ENCODE results near the gene RAB5IF. TPM values are rescaled to one million over a fixed set of nuclear protein-coding genes. Genes with fewer than 3 reads are reported as not detected.
A peak's percentile ranks its signal among the peaks of the same experiment; 100 is the strongest.
"Not testable (repeated sequence)": the region's sequence is repeated elsewhere in the genome, so short reads cannot be mapped to it uniquely, and the experiment has no call there.

RAB5IF gene
- polyA plus RNA-seq, 5 donors, result 38.7 to 65.5 (median 46.7) TPM

DNA sequence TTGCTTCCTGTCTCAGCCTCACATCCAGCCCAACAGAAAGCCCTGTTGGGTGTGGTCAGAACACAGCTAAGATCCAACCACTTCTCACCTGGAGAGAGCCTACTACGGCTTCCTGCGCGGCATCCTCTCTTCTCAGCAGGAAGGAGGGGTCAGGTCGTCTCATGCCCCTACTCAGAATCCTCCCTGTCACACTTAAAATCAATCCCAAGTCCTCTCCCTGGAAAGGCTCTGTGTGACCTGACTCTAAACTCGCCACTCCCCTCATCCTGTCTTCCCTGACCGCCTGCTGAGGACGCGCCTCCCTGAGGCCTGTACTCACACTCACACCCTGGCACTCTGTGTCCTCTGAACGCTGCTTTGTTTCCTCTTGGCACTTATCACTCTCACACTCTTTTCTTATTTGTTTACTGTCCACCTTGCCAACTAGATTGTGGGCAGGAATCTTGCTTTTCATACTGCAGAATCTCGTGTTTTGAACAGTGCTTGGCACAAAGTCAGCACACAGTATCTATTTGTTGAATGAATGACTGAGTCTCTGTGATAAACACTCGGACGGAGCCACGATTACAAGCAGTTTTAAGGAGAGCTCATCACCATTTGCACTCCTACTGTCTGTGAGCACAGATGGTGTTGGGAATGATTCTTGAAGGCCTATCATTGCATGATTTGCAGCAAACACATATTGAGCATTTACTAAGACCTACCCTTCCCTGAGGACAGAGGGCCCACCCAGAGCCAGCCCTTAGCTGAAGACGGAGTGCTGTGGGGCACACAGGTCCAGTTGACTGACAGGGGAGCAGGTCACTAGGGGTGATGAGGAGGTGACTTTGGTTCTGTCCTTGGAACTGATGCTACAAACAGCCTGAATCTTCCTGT, 18.7 kb downstream of the RAB5IF start:
- no peak for DNase-seq

DNA sequence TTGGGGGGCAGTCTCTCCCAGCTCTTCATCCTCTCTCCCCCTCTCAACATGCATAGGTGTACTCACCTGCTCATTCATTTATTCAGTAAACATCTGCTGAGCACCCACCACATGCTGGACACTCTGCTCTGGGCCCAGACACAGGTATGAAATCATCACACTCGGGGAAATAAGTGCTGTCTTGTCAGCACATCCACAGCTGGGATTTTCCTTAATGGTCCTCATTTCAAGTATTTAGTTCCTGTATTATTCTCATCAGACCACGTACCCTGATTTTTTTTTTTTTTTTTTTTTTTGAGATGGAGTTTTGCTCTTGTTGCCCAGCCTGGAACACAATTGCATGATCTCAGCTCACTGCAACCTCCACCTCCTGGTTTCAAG, 19.4 kb downstream of the RAB5IF start:
- DNase-seq, result no peak

DNA sequence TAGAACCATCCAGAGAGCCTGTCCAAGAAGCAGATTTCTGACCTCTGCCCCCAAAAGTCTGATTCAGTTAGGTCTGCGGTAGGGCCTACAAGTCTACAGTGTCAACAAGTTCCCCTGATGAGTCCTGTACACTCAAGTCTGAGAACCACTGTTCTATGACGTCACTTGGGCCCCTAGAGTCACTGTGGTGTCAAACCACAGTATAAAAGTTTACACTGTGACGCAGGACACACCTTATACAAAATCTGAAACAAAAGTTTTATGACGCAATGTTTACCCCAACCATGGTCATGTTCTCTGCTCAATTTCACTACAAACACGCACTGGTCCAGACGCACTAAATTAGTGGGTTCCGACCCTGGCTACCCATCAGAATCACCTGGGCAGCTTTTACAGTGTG, 22.5 kb downstream of the RAB5IF start:
- DNase-seq, result no peak

DNA sequence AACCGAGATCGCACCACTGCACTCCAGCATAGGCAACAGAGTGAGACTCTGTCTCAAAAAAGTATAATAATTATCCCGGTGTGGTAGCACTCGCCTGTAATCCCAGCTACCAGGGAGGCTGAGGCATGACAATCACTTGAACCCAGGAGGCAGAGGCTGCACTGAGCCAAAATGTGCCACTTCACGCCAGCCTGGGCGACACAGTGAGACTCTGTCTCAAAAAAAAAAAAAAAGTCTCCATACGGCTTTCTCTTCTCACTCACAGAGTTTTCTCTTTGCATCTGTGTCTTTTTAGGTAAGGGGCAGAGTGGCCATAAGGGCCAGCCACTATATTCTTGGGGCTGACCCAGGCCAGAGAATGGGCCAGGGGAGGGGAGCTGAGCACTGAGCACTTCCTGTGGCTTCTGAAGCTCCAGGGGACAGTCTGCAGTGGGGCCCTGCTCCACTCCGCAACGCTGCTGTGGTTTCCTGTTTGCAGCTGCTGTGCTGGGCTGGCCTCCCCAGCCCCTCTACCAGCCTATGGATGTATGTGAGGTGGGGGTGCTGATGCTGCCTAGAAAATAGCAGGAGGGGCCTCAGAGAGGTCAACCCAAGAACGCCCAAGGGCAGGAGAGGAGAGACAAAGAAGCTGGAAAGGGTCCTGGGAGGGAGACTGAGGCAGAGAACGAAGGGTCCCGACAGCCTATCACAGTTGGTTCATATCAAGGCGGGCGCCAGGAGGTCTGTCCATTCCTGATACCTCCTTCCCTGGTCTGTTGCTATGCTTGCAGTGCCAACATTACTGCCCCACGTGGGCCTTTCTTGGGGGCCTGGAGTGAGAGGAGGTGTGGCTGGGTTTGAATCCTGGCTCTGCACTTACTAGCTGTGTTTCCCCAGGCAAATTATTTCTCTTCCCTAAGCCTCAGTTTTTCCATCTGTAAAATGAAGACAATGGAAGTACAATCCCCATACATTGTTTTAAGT, 24.4 kb downstream of the RAB5IF start:
- no peak for DNase-seq

DNA sequence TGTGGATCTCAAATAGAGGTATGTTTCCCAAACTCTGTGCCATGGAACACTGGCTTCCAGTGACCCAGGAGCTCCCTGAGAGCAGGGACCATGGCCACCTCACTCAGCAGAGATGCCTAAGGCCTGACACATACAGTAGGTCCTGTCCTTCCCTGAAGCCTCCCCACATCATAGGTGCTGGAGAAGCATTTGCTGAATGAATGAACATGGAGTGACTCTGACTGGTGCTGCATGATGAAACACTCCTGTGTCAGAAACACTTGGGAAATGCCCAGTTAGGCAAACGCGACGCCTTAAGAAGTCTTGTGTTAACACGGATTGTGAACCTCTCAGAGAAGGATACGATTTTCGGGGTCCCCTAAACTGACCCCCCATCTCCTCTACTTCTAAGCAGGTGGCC, 26.1 kb downstream of the RAB5IF start:
- DNase-seq, result no peak

DNA sequence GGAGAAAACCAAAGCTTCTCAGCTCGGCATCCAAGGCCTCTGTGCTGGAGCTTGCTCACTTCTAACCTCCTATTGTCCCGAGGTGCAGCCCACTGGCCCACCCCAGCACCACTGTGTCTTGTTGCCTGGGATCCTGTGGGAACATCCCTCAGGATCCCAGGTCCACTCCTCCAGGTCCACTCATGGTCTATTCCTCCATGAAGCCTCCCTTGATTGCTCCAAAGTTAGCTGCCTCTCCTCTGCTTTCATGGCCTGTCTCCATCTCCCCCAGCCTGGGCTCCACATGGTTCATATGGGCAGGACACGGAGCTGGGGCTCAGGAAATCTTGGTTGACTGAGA, 26.5 kb downstream of the RAB5IF start:
- DNase-seq, result no peak

DNA sequence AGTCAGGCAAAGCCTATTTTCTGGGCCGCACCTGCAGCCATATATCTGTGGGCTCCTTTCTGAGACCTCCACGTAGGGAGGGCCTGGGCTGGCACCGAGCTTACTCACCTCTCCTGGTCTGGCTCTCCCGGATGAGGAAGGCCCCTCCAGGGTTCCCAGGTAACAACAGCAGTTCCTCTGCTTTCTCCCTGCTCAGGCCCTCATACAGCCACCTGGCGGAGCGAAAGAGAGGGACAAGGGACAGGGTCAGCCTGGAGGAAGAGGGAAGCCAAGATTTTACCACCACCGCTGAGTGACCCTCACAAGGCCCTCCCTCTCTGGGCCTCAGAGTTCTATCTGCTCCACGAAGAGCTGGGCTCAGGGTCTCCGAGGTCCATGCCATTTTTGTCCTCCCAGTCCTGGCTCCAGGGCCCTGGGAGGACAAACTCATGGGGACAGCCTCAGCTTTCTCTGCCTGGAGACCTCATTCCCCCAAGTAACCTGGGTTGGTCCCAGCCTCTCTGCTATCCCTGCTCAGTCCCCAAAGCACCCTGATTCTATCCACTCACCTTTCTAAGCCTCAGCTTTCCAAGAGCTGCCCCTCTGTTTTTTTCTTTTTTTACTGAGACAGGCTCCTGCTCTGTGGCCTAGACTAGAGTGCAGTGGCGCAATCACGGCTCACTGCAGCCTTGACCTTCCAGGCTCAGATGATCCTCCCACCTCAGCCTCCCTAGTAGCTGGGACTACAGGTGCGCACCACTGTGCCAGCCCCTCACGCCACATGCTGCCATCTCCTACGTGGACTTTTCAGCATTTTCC, 27.1 kb downstream of the RAB5IF start:
- no peak for DNase-seq

DNA sequence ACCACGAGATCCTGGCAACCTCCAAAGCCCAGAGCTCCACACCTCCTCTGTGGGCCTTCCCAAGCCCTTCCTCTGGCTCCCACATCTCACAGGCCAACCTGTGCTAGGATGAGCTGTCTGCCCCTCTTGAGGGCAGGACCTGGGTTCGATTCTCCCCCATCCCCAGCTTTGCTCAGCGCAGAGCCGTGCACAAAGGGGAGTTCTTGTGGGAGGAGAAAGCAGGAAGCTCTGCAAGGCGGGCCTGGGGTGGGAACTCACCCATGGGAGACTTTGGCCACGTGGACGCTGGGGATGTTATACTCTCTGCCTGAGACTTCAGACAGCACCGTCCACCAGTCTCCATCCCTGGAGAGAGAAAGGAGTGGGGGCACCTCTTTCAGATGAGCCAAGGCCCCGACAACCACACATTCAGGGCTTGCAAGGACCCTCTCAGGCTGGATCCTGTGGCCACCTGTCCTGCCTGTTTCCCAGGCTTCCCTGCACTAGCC, 27.8 kb downstream of the RAB5IF start:
- no peak for DNase-seq

DNA sequence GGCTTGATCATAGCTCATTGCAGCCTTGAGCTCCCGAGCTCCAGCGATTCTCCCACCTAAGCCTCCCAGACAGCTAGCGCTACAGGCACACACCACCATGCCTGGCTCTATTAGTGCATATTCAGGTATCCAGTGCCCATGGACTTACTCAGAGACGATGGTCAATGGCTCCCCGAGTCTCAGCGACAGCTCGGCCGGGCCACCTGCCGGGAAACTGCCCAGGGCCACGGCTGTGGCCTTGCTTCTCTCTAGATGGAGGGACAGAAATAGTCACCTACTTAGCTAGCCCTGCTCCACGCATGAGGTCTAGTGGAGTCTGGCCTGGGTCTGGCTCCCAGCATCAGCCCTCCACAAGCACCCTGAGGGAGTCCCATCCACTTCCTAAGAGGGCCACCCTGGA, 28.8 kb downstream of the RAB5IF start:
- DNase-seq, result no peak

DNA sequence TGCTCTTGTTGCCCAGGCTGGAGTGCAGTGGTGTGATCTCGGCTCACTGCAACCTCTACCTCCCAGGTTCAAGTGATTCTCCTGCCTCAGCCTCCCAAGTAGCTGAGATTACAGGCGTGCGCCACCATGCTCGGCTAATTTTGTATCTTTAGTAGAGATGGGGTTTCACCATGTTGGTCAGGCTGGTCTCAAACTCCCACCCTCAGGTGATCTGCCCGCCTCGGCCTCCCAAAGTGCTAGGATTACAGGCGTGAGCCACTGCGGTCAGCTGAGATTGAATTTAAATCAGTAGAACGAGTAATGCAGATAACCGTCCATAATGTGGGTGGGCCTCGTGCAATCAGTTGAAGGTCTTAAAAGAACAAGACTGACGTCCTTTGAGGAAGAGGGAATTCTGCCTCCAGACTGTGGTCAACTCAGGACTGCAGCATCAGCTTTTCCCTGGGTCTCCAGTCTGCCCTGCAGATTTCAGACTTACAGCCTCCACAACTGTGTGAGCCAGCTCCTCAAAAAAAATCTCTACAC, 33.4 kb downstream of the RAB5IF start:
- DNase-seq, result not testable (repeated sequence)

DNA sequence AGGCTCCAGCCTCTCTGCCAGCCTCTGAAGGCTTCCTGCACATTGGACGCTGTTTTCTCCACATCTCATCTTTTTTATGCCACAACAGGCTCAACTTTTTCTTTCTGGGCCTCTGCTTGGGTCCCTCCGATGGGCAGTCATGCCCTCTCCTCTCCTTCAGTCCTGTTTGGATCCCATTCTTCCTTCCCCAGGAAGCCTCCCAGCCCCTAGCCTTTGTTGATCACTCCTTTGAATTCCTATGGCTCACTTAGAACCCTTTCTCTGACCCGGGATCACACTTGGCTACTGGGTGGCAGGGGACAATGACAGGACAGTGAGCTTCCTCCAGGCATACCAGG, 35.9 kb downstream of the RAB5IF start:
- DNase-seq, result no peak

DNA sequence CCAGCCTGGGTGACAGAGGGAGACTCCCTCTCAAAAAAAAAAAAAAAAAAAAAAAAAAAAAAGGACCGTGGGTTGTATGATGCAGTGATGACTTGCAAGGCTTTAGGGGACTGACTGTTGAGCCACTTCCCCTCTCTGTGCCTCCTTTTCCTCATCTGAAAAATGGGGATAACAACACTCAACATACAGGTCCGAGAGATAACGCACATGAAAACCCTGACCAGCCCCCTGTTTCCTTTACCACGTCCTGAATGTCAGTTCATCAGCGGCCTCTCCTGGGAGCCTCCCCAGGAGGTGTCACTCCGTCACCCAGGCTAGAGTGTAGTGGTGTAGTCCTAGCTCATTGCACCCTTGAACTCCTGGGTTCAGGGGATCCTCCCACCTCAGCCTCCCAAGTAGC, 36.6 kb downstream of the RAB5IF start:
- DNase-seq, result no peak

DNA sequence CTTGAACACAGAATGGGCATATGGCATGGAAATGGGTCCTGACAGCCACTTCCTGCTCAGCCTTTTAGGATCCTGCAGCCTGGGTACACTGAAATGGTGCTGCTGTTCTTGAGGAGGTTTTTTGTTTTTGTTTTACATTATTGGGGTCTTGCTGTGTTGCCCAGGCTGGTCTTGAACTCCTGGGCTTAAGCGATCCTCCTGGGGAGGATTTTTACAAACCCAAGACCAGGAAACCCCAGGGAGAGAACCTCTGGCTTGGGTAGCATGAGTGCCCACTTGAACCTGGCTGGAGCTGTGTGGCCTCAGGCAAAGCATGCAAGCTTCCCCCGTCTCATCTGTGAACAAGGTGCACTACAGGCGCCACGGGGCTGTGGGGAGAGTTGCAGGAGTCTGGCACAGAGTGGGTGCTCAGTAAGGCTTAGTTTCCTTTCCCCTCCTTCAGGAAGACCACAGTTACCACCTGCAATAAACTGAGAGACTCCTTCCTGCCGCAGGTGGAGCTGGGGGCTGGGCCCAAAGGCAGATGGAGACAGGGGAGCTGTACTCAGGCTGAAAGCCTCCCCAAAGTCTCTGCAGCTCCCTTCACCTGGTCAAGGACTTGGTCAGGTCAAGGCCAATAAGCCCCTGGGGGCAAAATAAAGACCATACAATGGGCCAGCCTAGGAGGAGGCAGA, 38.6 kb downstream of the RAB5IF start:
- DNase-seq, result no peak

DNA sequence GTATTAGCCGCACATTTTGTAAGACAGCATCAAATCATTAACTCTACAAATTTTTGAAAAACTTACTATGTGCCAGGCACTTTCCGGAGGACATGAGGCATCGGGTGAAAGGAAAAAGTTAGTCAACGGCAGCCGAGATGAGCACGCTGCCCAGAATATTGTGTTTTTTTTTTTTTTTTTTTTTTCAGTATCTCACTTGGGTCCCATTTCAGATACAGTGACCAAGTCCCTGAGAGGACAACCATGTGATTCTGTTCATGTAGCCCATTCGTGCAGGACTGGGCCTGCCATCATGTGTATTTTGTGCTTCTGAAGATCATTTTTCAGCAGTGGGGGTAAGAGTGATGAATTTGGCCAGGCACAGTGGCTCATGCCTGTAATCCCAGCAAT, 39.1 kb downstream of the RAB5IF start:
- no peak for DNase-seq

DNA sequence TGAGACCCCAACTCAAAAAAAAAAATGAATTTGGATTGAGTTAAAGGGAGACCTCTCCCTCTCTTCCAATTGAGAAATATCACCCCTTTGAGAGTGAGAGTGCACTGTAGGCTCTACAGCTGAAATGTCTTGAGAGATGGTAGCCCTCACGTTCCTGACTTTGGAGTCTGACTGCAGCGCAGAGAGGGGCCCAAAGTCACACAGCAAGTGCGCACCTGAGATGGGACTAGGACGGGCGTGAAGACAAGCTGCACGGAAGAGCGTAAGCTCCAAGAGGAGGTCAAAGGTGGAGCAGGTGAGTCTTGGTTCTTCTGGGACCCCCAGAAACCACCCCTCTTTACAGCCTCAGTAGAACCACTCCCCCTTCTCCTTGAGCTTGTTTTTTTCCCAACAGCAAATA, 39.8 kb downstream of the RAB5IF start:
- no peak for DNase-seq

DNA sequence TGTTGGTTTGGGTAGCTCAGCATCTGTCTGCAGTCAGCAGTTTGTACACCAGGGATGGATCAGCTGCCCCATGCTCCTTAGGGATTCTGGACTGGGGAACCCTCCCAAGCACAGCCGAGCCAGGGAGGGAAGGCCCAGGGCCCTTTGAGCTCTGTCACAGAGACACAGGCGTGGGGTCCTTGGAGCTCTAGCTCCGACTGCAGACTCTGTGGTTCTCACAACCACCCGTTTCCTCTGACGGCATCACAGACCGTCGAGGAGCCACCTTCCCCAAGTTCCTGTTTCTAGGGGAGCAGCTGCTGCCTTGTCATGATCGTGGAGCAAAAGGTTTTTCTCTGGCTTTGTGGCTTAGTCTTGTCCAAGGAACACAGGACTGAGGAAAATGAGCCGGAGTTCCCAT, 40.4 kb downstream of the RAB5IF start, which contains the start of gene SLA2:
SLA2 (minus strand) TSS at position 199 of the 400 bp plus-strand sequence. CDS start 4,861 bp downstream, outside the sequence.
- DNase-seq, result no peak

DNA sequence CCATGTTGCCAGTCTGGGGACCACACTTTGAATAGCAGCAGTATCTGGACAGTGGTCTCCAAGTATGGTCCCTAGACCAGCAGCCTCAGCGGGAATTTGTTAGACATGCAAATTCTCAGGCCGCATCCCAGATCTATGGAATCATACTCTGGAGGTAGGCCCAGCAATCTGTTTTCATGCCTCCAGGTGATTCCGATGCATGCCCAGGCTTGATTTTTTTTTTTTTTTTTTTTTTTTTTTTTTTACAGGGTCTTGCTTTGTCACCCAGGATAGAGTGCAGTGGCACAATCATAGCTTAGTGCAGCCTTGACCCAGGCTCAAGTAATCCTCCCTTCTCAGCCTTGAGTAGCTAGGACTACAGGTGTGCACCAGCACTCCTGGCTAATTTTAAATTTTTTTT, 41.1 kb downstream of the RAB5IF start:
- DNase-seq, result no peak

DNA sequence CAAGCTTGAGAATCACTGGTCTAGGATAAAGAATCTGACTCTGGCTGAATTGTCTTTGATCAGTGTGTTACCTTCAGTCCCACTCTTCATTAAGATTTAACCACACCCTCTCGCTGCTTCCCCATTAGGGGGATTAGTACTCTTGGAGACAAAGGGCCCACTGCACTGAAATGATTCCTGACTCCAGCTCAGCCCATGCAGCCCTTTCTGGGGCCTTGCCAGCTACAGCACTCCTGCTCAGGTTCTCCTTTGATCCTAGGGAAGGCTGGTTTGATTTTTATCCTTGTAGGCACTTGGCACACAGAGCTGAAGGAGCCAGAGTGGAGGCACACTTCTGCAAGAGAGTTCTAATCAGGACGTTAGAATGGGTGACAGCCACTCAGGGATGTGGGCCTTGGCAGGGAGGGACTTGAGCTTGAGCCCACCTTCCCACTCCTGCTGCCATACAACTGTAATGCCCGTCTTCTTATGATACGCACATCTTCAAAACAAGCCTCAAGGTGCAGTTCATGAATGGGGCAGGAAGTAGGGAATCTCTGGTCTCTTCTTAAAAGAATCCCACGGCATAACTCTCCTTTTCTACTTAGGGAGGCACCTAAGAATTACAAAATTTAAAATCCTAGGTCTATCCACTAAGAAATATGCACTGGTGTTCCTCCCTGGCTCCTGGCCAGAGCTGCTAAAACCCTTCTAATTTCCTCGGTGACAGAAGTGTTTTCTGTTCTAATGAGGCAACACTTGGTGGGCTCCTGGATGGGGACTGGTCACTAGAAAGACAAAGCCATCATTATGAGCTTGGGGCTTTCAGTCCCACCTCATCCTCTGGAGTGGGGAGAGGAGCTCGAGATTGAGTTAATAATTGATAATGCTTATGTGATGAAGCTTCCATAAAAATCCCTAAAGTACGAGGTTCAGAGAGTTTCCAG, 41.9 kb downstream of the RAB5IF start:
- DNase-seq, result peak; percentile 25 to 34

DNA sequence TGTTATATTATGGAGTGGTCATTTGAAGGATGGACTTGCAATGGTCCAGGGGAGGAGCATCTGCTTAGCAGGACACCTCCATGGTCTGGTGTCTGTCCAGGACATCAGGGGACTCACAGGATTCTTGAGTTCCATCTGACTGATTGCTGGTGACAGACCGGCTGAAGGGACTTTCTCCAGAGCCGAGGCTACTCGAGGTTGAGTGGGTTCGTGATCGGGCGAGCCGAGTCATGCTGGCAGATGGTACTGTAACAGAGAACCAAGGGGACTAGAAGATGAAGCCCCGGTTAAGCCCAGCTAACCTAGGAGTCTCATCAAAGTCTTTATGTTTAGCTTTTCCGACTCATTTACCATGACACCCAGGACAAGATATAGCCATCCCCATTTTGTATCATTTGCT, 47.9 kb downstream of the RAB5IF start:
- no peak for DNase-seq

DNA sequence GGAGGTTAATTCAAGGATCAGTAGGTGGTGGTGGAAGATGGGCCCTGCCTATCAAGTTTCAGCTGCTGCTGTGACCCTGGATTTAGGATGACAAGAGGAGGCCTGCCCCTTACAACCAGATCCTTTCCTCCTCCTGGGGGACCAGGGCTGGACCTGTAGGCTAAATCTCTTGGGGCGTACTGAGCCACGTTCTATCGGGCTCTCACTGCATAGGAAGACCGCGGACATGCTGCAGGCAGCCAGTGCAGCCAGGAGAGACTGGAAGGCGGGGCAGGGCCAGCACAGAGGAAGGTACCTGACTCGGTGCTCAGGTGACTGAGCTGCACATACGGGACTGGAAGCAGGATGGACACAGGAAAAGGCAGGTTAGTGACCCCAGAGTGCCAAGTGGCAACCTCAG, 48.9 kb downstream of the RAB5IF start:
- DNase-seq, result no peak

Measured in right lung (tissue), 5 donors.